Muscle of back (tissue), 11 donors: Measurements from ENCODE around the gene KISS1R. TPM values are rescaled to one million over a fixed set of nuclear protein-coding genes. Genes with fewer than 3 reads are reported as not detected.
"Not testable (repeated sequence)": the region's sequence is repeated elsewhere in the genome, so short reads cannot be mapped to it uniquely, and the experiment has no call there.

Source experiments
- DNase-seq, 3 donors: peaks; one replicate each; pipeline versions ENCODE4 v3.0.0 to v3.0.0-alpha.2; 2013
- polyA plus RNA-seq, 10 donors: library from polyadenylated mRNA; unstranded; fragments of 120-200 nt; gene quantifications; one replicate each; pipeline ENCODE4 v1.2.1, GENCODE V29; 2013; ENCODE audit not compliant: insufficient read length in 10 of 10

KISS1R gene
- polyA plus RNA-seq, 10 donors = not detected

DNA sequence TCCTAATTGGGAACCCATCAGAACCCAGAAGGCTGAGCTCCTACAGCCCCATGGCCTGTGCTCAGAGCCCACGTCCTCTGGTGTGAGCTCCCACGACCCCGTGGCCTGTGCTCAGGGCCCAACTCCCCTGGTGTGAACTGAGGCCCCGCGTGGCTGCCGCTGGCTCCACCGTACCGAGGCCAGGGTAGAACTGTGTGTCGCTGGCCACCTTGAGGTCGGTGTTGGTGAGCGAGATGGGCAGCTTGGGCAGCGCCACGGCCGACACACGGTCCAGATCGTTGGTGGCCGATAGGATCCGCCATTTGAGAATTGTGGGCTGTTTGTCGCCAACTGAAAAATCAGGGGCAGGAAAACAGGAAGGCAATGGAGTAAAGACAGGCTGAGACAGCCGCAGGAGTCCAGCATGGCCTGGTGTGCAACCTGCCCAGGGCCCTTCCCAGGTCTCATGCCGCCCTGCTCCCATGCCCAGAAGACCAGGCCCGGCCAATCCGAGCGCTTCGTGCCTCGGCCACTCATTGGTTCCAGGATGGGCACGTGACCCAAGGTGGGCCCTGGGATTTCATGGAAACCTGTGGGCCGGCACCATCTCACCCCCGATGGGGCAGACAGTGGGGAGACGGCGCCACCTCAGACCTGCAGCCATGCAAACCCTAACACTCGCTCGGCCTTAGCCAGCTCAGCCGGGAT is 35.6 kb upstream of the KISS1R start:
- no peak for DNase-seq

DNA sequence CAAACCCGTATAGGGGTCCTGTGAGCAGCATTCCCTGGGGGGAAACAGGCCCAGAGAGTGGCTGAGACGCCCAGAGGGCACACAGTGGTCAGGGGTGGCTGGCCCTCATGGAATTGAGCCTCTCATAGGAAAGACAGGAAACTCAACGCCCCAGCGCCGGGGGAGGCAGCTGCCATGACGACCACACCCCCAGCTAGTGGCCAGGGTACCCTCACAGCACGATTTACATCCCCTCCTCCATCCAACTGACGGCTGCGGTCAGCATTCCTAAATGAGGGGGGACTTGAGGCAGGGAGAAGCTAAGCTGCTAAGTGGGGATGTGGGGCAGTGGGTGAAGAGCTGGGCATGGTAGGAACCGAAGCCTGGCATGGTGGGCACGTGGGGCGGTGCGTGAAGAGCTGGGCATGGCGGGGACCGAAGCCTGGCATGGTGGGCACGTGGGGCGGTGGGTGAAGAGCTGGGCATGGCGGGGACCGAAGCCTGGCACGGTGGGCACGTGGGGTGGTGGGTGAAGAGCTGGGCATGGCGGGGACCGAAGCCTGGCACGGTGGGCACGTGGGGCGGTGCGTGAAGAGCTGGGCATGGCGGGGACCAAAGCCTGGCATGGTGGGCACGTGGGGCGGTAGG is 34.1 kb upstream of the KISS1R start:
- no peak for DNase-seq

DNA sequence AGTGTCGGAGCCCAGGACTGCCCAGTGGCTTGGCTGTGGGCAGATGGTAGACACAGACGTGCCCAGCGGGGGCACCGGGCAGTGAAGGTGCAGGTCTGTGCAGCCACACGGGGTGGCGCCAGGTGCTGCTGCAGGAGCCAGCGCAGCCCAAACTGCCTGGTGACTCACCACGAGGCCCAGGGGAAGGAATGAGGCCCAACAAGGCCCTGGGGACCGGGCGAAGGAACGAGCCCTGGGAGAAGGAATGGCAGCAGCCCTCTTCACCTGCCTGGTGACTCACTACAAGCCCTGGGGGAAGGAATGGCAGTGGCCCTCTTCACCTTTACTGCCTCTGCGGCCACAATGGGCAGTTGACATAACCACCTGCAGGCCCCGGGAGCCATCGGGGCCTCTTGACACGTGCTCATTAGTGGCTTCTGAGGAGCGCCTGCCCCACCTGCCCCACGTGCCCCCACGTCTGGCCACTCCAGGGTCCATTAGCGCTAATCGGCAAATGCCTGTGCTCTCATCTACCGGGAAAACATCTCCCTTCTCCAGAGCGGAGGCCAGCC is 33.4 kb upstream of the KISS1R start:
- no peak for DNase-seq

DNA sequence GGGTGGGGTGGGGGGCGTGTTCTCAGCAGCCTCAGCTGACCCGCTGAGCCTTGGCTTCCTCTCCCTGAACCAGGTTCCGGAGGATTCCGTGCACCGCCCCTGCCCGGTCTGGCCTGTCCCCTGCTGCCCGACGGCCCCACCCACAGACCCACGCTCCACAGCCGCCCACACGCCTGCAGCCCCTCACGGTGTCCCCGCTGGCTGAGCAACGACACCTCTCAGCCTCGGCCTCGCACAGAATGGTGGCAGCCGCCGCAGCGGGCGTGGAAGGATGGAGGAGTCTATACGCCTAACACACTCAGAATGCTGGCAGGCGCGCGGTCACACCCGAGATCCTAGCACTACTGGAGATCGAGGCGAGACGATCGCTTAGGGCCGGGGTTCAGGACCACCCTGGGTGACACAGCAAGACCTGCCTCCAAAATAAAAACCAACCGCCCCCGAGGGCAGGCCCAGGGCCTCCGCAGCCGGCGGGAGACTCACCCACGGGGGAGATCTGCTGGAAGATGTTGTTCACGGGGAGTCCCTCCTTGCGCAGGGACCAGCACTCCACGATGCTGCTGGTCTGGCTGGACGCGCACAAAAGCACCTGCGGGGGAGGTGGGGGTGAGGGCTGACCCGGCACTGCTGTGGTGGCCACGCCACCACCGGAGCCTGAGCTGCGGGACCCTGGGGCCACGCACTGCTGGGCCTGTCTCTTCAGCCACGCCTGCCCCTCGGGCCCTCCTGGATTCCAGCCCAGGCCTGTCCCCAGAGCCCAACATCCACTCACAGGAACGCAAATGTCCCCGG is 32.5 kb upstream of the KISS1R start:
- DNase-seq = no peak

DNA sequence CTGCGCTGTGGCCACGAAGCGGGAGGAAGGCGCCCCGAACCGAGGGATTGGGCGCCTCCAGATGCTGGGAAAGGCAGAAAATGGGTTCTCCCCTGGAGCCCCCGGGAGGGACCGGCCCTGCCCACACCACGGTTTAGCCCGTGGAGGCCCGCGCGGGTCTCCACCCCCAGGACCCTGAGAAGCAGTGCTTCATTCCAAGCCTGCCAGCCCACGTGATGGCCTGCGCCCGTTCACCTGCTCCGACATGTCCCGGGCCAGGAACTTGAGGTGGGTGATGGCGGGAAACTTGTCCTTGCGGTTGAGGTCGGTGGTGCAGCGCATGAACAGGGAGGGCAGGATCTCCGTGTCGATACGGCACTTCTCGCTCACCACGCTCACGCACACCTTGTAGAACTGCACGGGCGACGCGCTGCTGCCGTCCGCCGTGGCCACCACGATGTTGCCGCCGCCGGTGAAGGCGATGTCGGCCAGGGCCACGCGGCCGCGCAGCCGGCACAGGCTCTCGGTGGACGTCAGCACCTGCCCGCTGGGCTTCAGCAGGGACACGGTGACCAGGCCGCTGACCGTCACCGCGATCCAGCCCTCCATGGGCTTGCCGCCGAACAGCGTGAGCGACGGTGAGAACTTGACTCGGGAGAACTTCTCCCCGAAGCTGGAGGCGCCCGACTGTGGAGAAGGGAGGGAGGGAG is 31.5 kb upstream of the KISS1R start:
- DNase-seq = no peak

DNA sequence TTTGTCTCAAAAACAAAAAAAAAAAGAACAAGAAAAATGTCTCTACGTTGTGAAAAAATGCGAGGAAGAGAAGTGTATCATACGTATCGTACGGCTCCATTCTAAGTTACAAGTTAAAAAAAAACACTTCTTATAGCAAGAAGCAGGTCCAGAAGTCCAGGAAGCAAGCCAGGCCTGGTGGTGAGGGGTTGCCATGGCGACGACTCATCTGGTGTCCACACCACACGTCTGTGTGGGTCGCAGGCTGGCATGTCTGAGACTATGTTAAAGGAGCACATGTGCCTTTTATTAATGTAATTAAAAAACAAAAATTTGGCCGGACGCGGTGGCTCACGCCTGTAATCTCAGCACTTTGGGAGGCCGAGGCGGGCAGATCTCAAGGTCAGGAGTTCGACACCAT is 30.1 kb upstream of the KISS1R start:
- DNase-seq = no peak

DNA sequence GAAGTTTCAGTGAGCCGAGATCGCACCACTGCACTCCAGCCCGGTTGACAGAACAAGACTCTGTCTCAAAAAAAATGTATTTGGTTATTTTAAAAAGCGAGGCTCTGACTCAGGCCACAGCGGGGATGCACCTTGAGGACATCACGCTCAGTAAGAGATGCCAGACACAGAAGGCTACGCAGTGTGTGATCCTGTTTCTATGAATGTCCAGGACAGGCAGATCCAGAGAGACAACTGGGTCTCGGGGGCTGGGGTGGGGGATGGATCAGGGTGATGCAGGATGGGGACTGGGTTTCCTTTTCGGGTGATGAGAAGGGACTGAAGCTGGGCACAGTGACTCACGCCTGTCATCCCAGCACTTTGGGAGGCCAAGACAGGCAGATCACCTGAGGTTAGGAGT is 29.5 kb upstream of the KISS1R start:
- DNase-seq = no peak

DNA sequence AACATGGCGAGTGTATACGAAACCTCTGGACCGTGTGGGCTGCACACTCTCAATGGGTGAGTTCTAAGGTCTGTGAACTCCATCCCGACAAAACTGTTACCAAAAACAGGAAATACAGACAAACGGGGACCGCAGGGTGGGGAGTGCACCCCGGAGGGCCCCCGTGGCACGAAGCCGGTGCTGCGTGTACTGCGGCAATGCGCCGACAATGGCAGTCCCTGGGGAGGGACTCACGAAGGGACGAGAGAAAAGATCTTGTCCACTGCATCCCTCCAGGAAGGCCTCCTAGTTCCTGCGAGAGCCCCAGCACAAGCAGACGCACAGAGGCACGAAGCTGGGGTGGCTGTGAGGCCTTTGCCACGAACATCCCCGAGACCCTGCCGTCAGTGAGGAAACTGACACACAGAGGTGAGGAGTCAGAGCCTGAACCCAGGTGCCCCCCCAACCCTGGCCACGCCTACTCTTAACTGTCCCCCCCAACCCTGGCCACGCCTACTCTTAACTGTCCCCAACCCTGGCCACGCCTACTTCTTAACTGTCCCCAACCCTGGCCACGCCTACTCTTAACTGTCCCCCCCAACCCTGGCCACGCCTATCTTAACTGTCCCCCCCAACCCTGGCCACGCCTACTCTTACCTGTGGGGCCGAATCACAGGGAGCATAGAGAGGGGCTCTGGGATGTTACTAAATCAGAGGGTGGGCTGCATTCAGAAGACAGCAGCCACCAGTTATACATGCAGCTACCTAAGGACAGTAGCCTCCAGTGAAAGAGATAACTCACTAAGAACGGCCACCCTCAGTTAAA is 28.4 kb upstream of the KISS1R start:
- DNase-seq = no peak

DNA sequence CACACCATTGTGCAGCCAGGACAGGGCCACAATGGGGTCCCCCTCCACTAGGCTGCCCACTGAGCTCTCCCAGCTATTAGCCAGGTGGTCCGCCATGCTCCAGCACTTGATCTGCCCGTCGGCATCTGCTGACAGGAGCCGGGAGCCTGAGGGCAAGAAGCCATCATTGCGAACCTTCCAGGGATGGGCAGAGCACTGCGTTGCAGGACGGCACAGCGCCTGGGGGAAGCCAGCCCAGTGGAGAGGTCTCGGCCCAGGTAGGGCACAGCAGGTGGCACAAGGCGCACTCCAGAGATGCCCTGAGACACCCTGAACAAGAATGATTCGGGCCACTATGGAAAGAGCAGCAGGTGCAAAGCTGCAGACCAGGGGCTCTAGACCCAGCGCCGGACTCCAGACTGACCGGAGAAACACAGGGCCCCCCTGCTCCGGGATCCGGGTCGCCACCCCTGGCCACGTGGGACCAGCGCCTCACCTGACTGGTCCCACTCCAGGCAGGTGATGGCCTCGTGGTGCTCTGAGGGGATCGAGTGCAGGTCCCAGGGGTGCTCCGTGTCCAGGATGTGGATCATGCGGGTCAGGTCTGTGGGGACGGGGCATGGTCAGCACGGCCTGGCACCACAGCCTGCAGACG is 27.4 kb upstream of the KISS1R start:
- DNase-seq = no peak

DNA sequence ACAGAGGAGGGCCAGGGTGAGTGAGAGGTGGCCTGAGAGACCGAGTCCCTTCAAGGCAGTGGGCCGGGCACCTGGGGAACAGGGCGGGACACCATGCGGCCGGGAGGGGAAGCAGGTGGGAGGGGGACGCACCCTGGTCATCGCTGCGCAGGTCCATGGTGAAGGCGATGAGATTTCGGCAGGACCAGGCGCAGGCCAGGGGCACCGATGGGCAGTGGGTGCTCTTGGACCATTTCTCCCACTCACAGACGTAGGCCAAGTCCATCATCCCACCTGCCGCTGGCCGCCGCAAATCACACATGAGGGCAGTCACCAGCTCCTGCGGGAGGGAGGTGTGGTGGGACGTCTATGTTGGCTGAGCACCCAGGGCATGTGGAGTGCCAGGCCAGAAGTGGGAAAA is 26.3 kb upstream of the KISS1R start:
- DNase-seq = no peak

DNA sequence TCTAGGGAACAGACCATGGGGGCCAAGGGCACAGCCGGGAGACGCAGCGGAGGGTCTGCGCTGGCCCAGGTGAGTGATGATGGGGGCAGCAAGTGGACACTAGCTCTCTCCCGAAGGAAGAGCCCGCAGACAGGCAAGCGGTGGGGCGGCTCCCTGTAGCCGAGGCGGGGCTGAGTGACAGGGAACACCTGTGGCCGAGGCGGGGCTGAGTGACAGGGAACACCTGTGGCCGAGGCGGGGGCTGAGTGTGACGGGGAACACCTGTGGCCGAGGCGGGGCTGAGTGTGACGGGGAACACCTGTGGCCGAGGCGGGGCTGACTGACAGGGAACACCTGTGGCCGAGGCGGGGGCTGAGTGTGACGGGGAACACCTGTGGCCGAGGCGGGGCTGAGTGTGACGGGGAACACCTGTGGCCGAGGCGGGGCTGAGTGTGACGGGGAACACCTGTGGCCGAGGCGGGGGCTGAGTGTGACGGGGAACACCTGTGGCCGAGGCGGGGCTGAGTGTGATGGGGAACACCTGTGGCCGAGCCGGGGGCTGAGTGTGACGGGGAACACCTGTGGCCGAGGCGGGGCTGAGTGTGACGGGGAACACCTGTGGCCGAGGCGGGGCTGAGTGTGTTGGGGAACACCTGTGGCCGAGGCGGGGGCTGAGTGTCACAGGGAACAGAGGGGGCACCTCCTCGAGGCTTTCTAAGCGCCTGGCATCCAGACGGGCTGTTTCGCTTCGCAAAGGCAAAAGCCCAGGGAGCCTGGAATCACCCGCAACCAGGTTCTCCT is 25.5 kb upstream of the KISS1R start:
- DNase-seq = not testable (repeated sequence)

DNA sequence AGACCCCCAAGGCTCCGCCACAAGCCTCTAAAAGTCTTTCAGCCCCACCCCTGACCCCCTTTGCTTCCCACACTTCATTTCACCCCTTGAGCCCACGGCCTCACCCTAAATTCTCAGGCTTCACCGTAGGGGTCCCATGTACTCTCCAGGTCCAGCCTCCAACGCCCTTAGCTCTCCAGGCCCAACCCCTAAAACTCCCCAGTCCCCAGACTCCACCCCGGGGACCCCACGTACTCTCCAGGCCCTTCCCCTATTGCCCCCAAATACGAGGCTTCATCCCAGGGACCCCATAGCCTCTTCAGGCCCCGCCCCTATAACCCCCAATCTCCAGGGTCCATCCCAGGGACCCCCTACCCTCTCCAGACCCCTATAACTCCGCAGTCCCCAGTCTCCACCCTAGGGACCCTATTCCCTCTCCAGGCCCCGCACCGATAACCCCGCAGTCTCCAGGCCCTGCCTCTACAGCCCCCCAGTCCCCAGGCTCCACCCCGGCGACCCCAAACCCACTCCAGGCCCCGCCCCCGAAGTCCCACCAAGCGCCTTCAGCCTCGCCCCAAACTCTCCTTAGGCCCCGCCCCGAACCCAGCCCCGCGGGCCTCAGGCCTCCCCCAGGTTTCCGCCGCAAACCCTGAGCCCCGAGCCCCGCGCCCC is 24.8 kb upstream of the KISS1R start:
- DNase-seq = peak in 1 of 3 donors; percentile 37

DNA sequence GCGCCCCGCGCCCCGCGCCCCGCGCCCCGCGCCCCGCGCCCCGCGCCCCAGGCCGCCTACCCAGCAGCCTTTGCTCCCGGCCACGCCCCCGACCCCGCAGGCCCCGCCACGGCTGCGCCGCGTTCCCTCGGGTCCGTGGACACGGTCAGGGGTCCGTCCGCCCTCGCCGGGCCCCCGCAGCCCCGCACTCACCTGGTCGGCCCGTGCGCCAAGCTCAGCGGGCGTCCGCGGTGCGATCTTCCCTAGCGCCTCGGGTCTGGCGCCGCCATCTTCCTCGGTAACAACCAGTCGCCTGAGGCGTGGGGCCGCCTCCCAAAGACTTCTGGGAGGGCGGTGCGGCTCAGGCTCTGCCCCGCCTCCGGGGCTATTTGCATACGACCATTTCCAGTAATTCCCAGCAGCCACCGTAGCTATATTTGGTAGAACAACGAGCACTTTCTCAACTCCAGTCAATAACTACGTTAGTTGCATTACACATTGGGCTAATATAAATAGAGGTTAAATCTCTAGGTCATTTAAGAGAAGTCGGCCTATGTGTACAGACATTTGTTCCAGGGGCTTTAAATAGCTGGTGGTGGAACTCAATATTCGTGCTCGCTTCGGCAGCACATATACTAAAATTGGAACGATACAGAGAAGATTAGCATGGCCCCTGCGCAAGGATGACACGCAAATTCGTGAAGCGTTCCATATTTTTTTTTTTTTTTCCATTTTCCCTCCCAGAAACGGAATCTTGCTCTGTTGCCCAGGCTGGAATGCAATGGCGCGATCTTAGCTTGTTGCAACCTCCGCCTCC is 24.0 kb upstream of the KISS1R start, which contains the start of the genes MED16 and RNU6-9:
TSS of gene MED16 (minus strand) at position 294 of the 796 bp plus-strand sequence. CDS start 2,056 bp downstream, outside the sequence.
TSS of gene RNU6-9 (plus strand) at position 591 of the 796 bp plus-strand sequence.
- DNase-seq = peak; percentile 93 to 98 (median 96)

DNA sequence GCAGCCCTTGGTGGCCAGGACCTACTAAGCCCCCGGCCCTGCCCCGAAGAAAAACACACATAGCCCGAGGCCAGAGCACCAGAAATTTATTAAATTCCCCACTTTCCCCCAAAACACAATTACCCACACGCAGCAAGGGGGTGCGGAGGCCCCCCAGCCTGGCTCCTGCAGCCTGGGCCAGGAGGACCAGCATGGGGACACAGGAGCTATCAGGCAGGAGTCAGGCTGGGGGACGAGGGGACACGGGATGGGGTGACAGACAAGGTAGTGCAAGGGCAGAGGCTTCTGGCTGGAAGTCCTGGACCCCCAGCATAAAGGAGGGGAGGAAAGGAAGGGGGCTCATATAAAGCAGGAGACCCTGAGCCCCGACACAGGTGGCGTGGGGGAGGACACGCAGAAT is 20.7 kb upstream of the KISS1R start:
- no peak for DNase-seq

DNA sequence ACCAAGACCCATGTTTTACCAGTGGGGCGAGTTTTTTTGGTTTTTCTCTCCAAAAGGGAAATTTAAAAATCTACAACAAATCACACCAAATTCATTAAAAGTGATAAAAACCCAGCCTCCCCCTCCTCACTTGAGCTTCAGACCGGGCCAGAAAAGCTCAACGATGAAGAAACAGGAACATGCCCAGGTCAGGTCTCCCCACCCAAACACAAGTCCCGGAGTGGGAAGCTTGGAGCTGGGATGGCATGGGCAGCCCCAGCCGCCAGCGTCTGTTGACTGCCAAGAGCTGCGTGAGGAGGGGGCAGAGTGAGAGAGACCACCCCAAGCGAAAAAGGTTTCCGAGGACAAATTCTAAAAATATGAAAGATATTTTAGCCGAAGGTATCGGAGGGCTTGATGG is 20.1 kb upstream of the KISS1R start:
- DNase-seq = no peak

DNA sequence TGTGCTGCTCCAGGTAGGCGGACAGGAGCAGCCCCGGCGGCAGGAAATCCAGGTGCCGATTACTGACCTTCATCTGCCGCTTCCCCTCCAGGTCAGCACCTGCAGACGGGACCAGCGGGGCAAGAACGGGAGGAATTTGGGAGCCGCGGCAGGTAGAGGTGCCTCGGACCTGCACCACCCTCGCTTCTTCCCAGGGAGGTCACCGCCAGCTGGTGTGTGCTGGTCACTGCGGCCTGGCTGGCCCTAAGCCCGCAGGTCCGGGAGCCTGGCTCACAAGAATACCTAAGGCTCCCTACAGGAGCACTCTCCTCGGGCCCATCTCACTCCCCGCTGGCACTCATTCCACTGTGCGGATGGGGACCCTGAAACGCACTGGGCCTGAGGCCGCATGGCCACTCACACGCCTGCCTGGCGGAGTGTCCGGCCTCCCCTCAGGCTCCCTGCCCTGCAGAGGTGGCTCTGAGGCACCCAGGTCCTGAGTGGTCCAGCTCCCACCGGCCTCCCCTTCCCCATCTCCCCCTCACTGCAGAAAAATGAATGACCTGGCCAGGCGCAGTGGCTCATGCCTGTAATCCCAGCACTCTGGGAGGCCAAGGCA is 19.6 kb upstream of the KISS1R start:
- no peak for DNase-seq

DNA sequence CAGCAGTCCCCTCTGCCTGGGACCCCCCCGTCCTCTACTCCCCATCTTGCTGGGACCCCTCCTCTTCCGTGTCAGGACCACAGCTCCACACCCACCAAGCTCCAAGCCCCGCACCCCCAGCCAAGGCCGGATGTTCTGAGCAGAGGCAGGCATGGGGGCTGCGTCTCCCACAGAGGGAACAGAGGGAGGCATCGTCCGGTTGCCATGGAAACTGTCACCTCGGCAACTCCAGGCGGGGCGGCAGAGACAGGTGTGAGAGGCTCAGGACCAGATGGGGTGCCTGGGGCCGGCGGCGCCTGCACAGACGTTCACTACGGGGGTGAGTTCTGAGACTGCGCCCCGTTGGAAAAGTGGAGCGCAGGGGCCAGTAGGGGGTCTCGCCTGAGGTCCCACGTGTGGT is 18.5 kb upstream of the KISS1R start:
- no peak for DNase-seq
